ENCODE results near the gene MRPL44. TPM values are rescaled to one million over a fixed set of nuclear protein-coding genes. Genes with fewer than 3 reads are reported as not detected.
A peak's percentile ranks its signal among the peaks of the same experiment; 100 is the strongest.

Gene MRPL44
- total and polyA plus RNA-seq, 2 of the 8 experiments (the other 6 are each of a cell fraction or from before 2014, with no cell fraction given), result 32.0 to 53.2 TPM

DNA sequence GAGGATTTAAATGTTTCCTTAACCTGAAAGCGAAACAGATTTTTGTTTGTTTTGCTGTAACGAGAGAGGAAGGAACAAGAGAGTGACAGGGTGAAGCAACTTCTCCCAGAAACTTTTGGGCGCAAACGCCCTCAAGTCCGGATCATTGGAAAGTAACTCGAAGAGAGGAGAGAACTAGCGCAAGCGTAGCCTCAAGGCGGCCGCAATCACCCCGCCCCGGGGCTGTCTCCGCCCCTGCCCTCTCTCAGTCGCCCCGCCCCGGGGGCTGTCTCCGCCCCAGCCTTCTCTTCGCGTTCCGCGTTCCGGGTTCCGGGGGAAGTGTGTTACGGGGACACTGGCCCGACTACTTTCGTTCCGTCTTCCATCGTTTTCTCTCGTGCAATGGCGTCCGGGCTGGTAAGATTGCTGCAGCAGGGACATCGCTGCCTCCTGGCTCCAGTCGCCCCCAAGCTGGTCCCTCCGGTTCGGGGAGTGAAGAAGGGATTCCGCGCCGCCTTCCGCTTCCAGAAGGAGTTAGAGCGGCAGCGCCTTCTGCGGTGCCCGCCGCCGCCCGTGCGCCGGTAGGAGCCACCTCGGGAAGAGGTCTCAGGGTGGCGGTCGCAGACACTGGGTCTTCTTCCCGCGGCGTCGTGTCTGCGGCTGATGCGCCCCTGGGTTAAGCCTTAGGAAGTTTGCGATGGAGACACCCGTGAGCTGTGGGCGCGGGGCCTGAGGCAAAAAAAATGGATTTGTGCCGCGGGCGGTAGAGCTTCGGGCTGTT is at the start of gene MRPL44 (continued):
- TF ChIP-seq HDAC6 (IDR thresholded peaks at IDR 0.05; ENCODE audit: low read depth, low read length) (no peak), PHF8 (conservative IDR thresholded peaks at IDR 0.05; ENCODE audit: low read depth, low read length) (peak; percentile 89), CBX8 (IDR thresholded peaks at IDR 0.05; ENCODE audit: borderline replicate concordance, low read depth, low read length) (no peak), JUND (IDR thresholded peaks at IDR 0.05; ENCODE audit: low read length) (peak; percentile 57; the same call in 1 of the 2 replicates), RNF2 (IDR thresholded peaks at IDR 0.05; ENCODE audit: borderline replicate concordance, low read depth, low read length, missing control alignments, poor library complexity, severe bottlenecking) (no peak), SP2 (IDR thresholded peaks at IDR 0.05; ENCODE audit: low read length) (no peak), ASH2L (IDR thresholded peaks at IDR 0.05; ENCODE audit: low read length) (peak; percentile 100), SP4 (IDR thresholded peaks at IDR 0.05; ENCODE audit: low read length) (peak; percentile 92), YY1 (IDR thresholded peaks at IDR 0.05; ENCODE audit: low read depth, low read length) (peak; percentile 98), SAP30 (IDR thresholded peaks at IDR 0.05; ENCODE audit: insufficient read depth, insufficient replicate concordance, low read length) (no peak), KDM4A (IDR thresholded peaks at IDR 0.05; ENCODE audit: low read depth, low read length, severe bottlenecking) (peak; percentile 76), BACH1 (IDR thresholded peaks at IDR 0.05; ENCODE audit: low read length) (no peak), POLR2AphosphoS5 (IDR thresholded peaks at IDR 0.05; ENCODE audit: low read depth, low read length) (peak; percentile 98), SUZ12 (IDR thresholded peaks at IDR 0.05; ENCODE audit: low read length) (no peak), CHD1 (IDR thresholded peaks at IDR 0.05; ENCODE audit: low read depth, low read length) (peak; percentile 49; the same call in 1 of the 2 replicates), RBBP5 (IDR thresholded peaks at IDR 0.05; ENCODE audit: borderline replicate concordance, low read depth, low read length) (peak; percentile 99), HDAC2 (IDR thresholded peaks at IDR 0.05; ENCODE audit: borderline replicate concordance in 1 of 2, low read depth in 2 of 2, low read length in 2 of 2) (peak; percentile 65 to 87; a peak in 1 of 4 replicates)
- TF ChIP-seq, protein P1, sequence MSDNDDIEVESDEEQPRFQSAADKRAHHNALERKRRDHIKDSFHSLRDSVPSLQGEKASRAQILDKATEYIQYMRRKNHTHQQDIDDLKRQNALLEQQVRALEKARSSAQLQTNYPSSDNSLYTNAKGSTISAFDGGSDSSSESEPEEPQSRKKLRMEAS (IDR thresholded peaks at IDR 0.05), result peak; percentile 76; the same call in 1 of the 2 replicates
- TF ChIP-seq, protein P2, sequence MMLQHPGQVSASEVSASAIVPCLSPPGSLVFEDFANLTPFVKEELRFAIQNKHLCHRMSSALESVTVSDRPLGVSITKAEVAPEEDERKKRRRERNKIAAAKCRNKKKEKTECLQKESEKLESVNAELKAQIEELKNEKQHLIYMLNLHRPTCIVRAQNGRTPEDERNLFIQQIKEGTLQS (IDR thresholded peaks at IDR 0.05; ENCODE audit: insufficient read depth, low read depth, low read length), result no peak
- TF ChIP-seq, protein P3, sequence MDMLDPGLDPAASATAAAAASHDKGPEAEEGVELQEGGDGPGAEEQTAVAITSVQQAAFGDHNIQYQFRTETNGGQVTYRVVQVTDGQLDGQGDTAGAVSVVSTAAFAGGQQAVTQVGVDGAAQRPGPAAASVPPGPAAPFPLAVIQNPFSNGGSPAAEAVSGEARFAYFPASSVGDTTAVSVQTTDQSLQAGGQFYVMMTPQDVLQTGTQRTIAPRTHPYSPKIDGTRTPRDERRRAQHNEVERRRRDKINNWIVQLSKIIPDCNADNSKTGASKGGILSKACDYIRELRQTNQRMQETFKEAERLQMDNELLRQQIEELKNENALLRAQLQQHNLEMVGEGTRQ (IDR thresholded peaks at IDR 0.05; ENCODE audit: low read length), result no peak
- TF ChIP-seq, protein P4, sequence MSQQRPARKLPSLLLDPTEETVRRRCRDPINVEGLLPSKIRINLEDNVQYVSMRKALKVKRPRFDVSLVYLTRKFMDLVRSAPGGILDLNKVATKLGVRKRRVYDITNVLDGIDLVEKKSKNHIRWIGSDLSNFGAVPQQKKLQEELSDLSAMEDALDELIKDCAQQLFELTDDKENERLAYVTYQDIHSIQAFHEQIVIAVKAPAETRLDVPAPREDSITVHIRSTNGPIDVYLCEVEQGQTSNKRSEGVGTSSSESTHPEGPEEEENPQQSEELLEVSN (IDR thresholded peaks at IDR 0.05), result no peak

Data from H1 (cell line).